ENCODE measurements around the gene ATXN1. TPM values are rescaled to one million over a fixed set of nuclear protein-coding genes. Genes with fewer than 3 reads are reported as not detected.

Gene ATXN1
- polyA plus RNA-seq, 1 donor (not counting 4 experiments of a cell fraction or from before 2014, with no cell fraction given) = 9.7 TPM

- FAIRE-seq = no peak
- Histone ChIP-seq H3K4me2 (ENCODE audit: control insufficient read depth, extremely low read depth, insufficient read depth, low read depth, low read length) (no peak overlapping the region), H2AFZ (ENCODE audit: control insufficient read depth, low read length) (no peak overlapping the region), H3K9ac (ENCODE audit: control insufficient read depth, extremely low read depth, insufficient read depth, low read length) (no peak overlapping the region), H3K9me3 (ENCODE audit: control insufficient read depth, low read depth, low read length) (no peaks in the 10 kb centered on the region), H3K27me3 (ENCODE audit: control insufficient read depth, extremely low read depth, insufficient read depth, low read length) (no peaks in the 10 kb centered on the region), H3K9me1 (ENCODE audit: control insufficient read depth, extremely low read depth, insufficient read depth, low read length) (peaks cover 1% of the 10 kb centered on the region), H3K79me2 (ENCODE audit: control insufficient read depth, insufficient read depth, low read length) (no peaks in the 10 kb centered on the region), H3K36me3 (ENCODE audit: control insufficient read depth in 2 of 2, extremely low read depth in 1 of 2, insufficient read depth in 2 of 2, low read length in 2 of 2) (peaks cover 1 to 4% of the 10 kb centered on the region in 2 experiments), H4K20me1 (ENCODE audit: control insufficient read depth, extremely low read depth, insufficient read depth, low read length) (no peaks in the 10 kb centered on the region), H3K4me1 (ENCODE audit: control insufficient read depth, extremely low read depth, insufficient read depth, low read length) (peaks cover 17% of the 10 kb centered on the region), H3K4me3 (ENCODE audit: control insufficient read depth in 2 of 3, extremely low read depth in 1 of 3, insufficient read depth in 2 of 3, low read depth in 1 of 3, low read length in 3 of 3) (no peak overlapping the region), H3K27ac (ENCODE audit: control insufficient read depth, insufficient read depth, low read length) (no peak overlapping the region)
- dilution Hi-C loops (cut with MboI; ENCODE audit: extremely low pct_ligation_motif_present, low sequenced_read_pairs) = no loop called here
- no peak for DNase-seq (ENCODE audit: low read depth, low spot score)
- no peak for TF ChIP-seq CTCF (optimal IDR thresholded peaks at IDR 0.05 in 1 of 3, IDR thresholded peaks at IDR 0.05 in 1 of 3, conservative IDR thresholded peaks at IDR 0.05 in 1 of 3; ENCODE audit: extremely low read depth in 1 of 3, insufficient read depth in 2 of 3, low read length in 3 of 3)
- no peak for TF ChIP-seq EZH2 (IDR thresholded peaks at IDR 0.05; ENCODE audit: low read length)
Observed at GRCh38 chr6:16648003-16648402, 113.3 kb downstream of the ATXN1 start.

GRCh38 chr6:16647422-16647821 lies 113.8 kb downstream of the ATXN1 start:
- Histone ChIP-seq H3K4me3 (ENCODE audit: control insufficient read depth in 2 of 3, extremely low read depth in 1 of 3, insufficient read depth in 2 of 3, low read depth in 1 of 3, low read length in 3 of 3) (no peak overlapping the region), H3K79me2 (ENCODE audit: control insufficient read depth, insufficient read depth, low read length) (no peaks in the 10 kb centered on the region)

More at GRCh38 chr6:16647422-16647821, 113.8 kb downstream of the ATXN1 start:
- no peak overlapping the region for H3K9ac ChIP-seq (ENCODE audit: control insufficient read depth, extremely low read depth, insufficient read depth, low read length)
- H3K4me1 ChIP-seq (ENCODE audit: control insufficient read depth, extremely low read depth, insufficient read depth, low read length) = peaks cover 11% of the 10 kb centered on the region
- no peaks in the 10 kb centered on the region for H4K20me1 ChIP-seq (ENCODE audit: control insufficient read depth, extremely low read depth, insufficient read depth, low read length)
- peaks cover 0 to 1% of the 10 kb centered on the region in 2 experiments for H3K36me3 ChIP-seq (ENCODE audit: control insufficient read depth in 2 of 2, extremely low read depth in 1 of 2, insufficient read depth in 2 of 2, low read length in 2 of 2)
- no peaks in the 10 kb centered on the region for H3K9me1 ChIP-seq (ENCODE audit: control insufficient read depth, extremely low read depth, insufficient read depth, low read length)
- no peaks in the 10 kb centered on the region for H3K9me3 ChIP-seq (ENCODE audit: control insufficient read depth, low read depth, low read length)
- DNase-seq (ENCODE audit: low read depth, low spot score) = no peak
- H3K27ac ChIP-seq (ENCODE audit: control insufficient read depth, insufficient read depth, low read length) = no peak overlapping the region
- no peak overlapping the region for H2AFZ ChIP-seq (ENCODE audit: control insufficient read depth, low read length)
- H3K4me2 ChIP-seq (ENCODE audit: control insufficient read depth, extremely low read depth, insufficient read depth, low read depth, low read length) = no peak overlapping the region
- FAIRE-seq = no peak
- TF ChIP-seq EZH2 (IDR thresholded peaks at IDR 0.05; ENCODE audit: low read length) (no peak), CTCF (optimal IDR thresholded peaks at IDR 0.05 in 1 of 3, IDR thresholded peaks at IDR 0.05 in 1 of 3, conservative IDR thresholded peaks at IDR 0.05 in 1 of 3; ENCODE audit: extremely low read depth in 1 of 3, insufficient read depth in 2 of 3, low read length in 3 of 3) (no peak)
- dilution Hi-C loops (cut with MboI; ENCODE audit: extremely low pct_ligation_motif_present, low sequenced_read_pairs) = no loop called here
- no peaks in the 10 kb centered on the region for H3K27me3 ChIP-seq (ENCODE audit: control insufficient read depth, extremely low read depth, insufficient read depth, low read length)

Data from keratinocyte (primary cell).